HG02970 (cell line): ENCODE data around the gene RAI1.

Experiments
- ATAC-seq: cut with Tn5 transposase; IDR thresholded peaks from one replicate; pipeline ENCODE4 v1.9.1; 2021; ENCODE audit warnings: mild to moderate bottlenecking, moderate library complexity, moderate number of reproducible peaks; ENCODE audit not compliant: unreplicated experiment, low FRiP score

The RAI1 gene

GRCh38 chr17:17713839-17714238 lies 32.6 kb downstream of the RAI1 start:
- ATAC-seq, result no peak

GRCh38 chr17:17714261-17714866 lies 33.1 kb downstream of the RAI1 start:
- no peak for ATAC-seq

GRCh38 chr17:17714879-17715278 lies 33.6 kb downstream of the RAI1 start:
- ATAC-seq, result no peak

- no peak for ATAC-seq
Observed at GRCh38 chr17:17716837-17717523, 35.7 kb downstream of the RAI1 start.

GRCh38 chr17:17718251-17718650 lies 37.0 kb downstream of the RAI1 start:
- ATAC-seq, result no peak

- no peak for ATAC-seq
Observed at GRCh38 chr17:17719199-17719940, 38.1 kb downstream of the RAI1 start.

- ATAC-seq, result no peak
Observed at GRCh38 chr17:17719966-17720543, 38.8 kb downstream of the RAI1 start.

GRCh38 chr17:17721140-17721668 lies 39.9 kb downstream of the RAI1 start:
- ATAC-seq, result no peak

GRCh38 chr17:17722081-17722905 lies 41.0 kb downstream of the RAI1 start:
- no peak for ATAC-seq

GRCh38 chr17:17722906-17723353 lies 41.7 kb downstream of the RAI1 start:
- ATAC-seq, result no peak

GRCh38 chr17:17723354-17724261 lies 42.4 kb downstream of the RAI1 start:
- no peak for ATAC-seq

- ATAC-seq, result no peak
Observed at GRCh38 chr17:17724307-17725010, 43.2 kb downstream of the RAI1 start.

- no peak for ATAC-seq
Observed at GRCh38 chr17:17725011-17725751, 43.9 kb downstream of the RAI1 start.

GRCh38 chr17:17725752-17726457 lies 44.6 kb downstream of the RAI1 start:
- ATAC-seq, result no peak

GRCh38 chr17:17726458-17727060 lies 45.3 kb downstream of the RAI1 start:
- no peak for ATAC-seq

GRCh38 chr17:17727111-17727659 lies 45.9 kb downstream of the RAI1 start:
- ATAC-seq, result no peak
